Ascending aorta (tissue), 2 donors: Measurements from ENCODE around the gene TRIM24. TPM values are rescaled to one million over a fixed set of nuclear protein-coding genes. Genes with fewer than 3 reads are reported as not detected.

Experiments
- DNase-seq, 2 donors: peaks; one replicate each; pipeline ENCODE4 v3.0.0-alpha.2; 2019; ENCODE audit warnings: low spot score in 2 of 2
- H3K27ac ChIP-seq, 2 donors: fragments of 200-600 bp; sonication (generic); one replicate each; pipeline ENCODE4 v1.5.1; 2016 to 2017; ENCODE audit warnings: mild to moderate bottlenecking in 1 of 2
- H3K27me3 ChIP-seq: fragments of 200-600 bp; sonication (generic); one replicate; pipeline ENCODE4 v1.5.1; 2017
- H3K36me3 ChIP-seq, 2 donors: fragments of 200-600 bp; sonication (generic); one replicate each; pipeline ENCODE4 v1.5.1; 2016
- H3K4me1 ChIP-seq, 2 donors: fragments of 200-600 bp; sonication (generic); one replicate each; pipeline ENCODE4 v1.5.1; 2016 to 2017; ENCODE audit warnings: mild to moderate bottlenecking in 1 of 2
- H3K4me3 ChIP-seq, 2 donors: fragments of 200-600 bp; sonication (generic); one replicate each; pipeline ENCODE4 v1.5.1; 2016 to 2017; ENCODE audit warnings: mild to moderate bottlenecking in 1 of 2
- H3K9me3 ChIP-seq, 2 donors: fragments of 200-600 bp; sonication (generic); one replicate each; pipeline ENCODE4 v1.5.1; 2016
- intact Hi-C: fragments of 100-400 bp; cut with DNase I; formaldehyde crosslinking; loops from one replicate; pipeline ENCODE4 v1.15.1; 2023
- total RNA-seq: library from RNA; depleted of rRNA; stranded (reverse); fragments of >200 nt; gene quantifications from one replicate; pipeline ENCODE4 v1.1.0, GENCODE V29; 2016
- TF ChIP-seq, protein P1 (sequence below), 3 experiments: fragments of 200-600 bp in 2 of 3; fragments of 450-650 bp in 1 of 3; sonication (generic) in 2 of 3; IDR thresholded peaks; one replicate each; pipeline ENCODE4 v1.5.1; 2016 to 2019; ENCODE audit warnings: antibody characterized with exemption in 3 of 3, mild to moderate bottlenecking in 1 of 3, moderate library complexity in 1 of 3

Gene TRIM24
- total RNA-seq, 1 donor from 2014 or later = 2.3 TPM

DNA sequence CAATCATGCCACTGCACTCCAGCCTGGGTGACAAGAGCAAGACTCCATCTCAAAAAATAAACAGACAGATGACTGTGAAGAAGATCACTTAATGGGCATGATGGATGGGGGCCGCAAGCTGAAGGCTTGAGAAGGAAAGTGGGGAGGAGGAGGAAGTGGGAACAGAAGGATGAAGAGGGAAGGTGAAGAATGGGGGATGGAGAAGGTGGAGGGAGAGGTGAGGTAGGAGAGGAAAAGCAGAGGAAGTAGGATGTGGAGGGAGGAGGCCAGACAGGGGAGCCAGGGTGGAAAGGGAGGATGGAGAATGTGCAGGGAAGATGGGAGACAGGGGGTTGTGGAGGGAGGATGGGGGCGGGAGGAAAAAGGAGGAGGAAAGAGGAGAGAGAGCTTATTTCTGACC is 172.3 kb downstream of the TRIM24 start:
- H3K4me3 ChIP-seq = no peak overlapping the region

DNA sequence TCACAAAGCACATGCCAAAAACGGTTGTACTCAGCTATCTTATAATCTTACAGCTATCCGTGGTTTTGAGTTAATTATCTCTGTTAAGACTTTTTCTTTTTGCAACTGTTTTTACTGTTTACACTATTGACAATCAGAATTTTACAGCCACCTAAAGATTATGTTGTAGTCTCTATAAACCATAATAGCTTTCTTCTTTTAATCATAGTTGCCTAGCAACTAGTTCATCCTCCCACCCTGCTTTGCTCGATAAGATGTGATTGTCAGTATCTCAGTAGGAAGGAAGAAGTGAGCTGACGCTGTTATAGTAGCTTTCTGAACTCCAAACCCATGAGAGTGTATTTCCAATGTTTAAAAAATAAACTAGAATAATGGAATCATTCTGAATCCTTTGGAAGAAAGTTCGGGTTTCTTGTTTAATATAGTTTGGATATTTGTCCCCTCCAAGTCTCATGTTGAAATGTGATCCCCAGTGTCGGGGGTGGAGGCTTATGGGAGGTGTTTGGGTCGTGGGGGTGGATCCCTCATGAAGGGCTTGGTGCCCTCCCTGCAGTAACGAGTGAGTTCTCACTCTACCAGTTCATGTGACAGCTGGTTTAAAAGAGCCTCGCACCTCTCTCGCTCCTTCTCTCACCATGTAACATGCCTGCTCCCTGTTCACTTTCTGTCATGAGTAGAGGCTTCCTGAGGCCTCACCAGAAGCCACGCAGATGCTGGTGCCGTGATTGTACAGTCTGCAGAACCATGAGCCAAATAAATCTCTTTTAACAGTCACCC is 173.0 kb downstream of the TRIM24 start:
- H3K9me3 ChIP-seq = no peaks in the 10 kb centered on the region
- no peaks in the 10 kb centered on the region for H3K4me1 ChIP-seq
- TF ChIP-seq, protein P1, sequence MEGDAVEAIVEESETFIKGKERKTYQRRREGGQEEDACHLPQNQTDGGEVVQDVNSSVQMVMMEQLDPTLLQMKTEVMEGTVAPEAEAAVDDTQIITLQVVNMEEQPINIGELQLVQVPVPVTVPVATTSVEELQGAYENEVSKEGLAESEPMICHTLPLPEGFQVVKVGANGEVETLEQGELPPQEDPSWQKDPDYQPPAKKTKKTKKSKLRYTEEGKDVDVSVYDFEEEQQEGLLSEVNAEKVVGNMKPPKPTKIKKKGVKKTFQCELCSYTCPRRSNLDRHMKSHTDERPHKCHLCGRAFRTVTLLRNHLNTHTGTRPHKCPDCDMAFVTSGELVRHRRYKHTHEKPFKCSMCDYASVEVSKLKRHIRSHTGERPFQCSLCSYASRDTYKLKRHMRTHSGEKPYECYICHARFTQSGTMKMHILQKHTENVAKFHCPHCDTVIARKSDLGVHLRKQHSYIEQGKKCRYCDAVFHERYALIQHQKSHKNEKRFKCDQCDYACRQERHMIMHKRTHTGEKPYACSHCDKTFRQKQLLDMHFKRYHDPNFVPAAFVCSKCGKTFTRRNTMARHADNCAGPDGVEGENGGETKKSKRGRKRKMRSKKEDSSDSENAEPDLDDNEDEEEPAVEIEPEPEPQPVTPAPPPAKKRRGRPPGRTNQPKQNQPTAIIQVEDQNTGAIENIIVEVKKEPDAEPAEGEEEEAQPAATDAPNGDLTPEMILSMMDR (IDR thresholded peaks at IDR 0.05) = no peak
- DNase-seq = no peak
- H3K4me3 ChIP-seq = no peak overlapping the region
- intact Hi-C loops = no loop called here
- H3K36me3 ChIP-seq = no peaks in the 10 kb centered on the region
- no peak overlapping the region for H3K27ac ChIP-seq
- H3K27me3 ChIP-seq = no peaks in the 10 kb centered on the region

More for the DNA sequence above, 172.3 kb downstream of the TRIM24 start:
- Histone ChIP-seq H3K27me3 (no peaks in the 10 kb centered on the region), H3K27ac (no peak overlapping the region), H3K36me3 (no peaks in the 10 kb centered on the region), H3K4me1 (no peaks in the 10 kb centered on the region), H3K9me3 (no peaks in the 10 kb centered on the region)
- intact Hi-C loops = no loop called here
- no peak for DNase-seq
- TF ChIP-seq, protein P1 (IDR thresholded peaks at IDR 0.05) = no peak

Other genes with a start within 250 kb of the TRIM24 start
- gene SVOPL, start 241.1 kb downstream of the TRIM24 start, total RNA-seq = not detected